Duodenal mucosa (tissue), 2 donors: ENCODE results near the gene SEMG1.

Experiments used
- H3K27ac ChIP-seq: one replicate; pipeline ENCODE4 v1.7.0; 2013; ENCODE audit warnings: low read depth, low read length
- H3K27me3 ChIP-seq, 2 donors: one replicate each; pipeline ENCODE4 v1.7.0; 2013; ENCODE audit warnings: low read length in 2 of 2, control low read depth in 1 of 2; ENCODE audit not compliant: insufficient read depth in 2 of 2, control insufficient read depth in 1 of 2
- H3K36me3 ChIP-seq, 2 donors: one replicate each; pipeline ENCODE4 v1.7.0; 2013; ENCODE audit warnings: low read length in 2 of 2, control low read depth in 1 of 2; ENCODE audit not compliant: insufficient read depth in 2 of 2, control insufficient read depth in 1 of 2
- H3K4me1 ChIP-seq, 2 donors: one replicate each; pipeline ENCODE4 v1.7.0; 2013; ENCODE audit warnings: low read length in 2 of 2, control low read depth in 1 of 2; ENCODE audit not compliant: insufficient read depth in 2 of 2, control insufficient read depth in 1 of 2
- H3K4me3 ChIP-seq, 2 donors: one replicate each; pipeline ENCODE4 v1.7.0; 2013; ENCODE audit warnings: low read length in 2 of 2, low read depth in 1 of 2
- H3K9ac ChIP-seq, 2 donors: one replicate each; pipeline ENCODE4 v1.7.0; 2013; ENCODE audit warnings: low read length in 2 of 2, low read depth in 1 of 2
- H3K9me3 ChIP-seq, 2 donors: one replicate each; pipeline ENCODE4 v1.7.0; 2013; ENCODE audit warnings: low read length in 2 of 2, control low read depth in 1 of 2; ENCODE audit not compliant: control insufficient read depth in 1 of 2

The SEMG1 gene

GRCh38 chr20:45248609-45249008 is 41.8 kb downstream of the SEMG1 start:
- Histone ChIP-seq H3K4me1 (no peaks in the 10 kb centered on the region), H3K27ac (no peak overlapping the region), H3K27me3 (peaks cover 9 to 20% of the 10 kb centered on the region in 2 donors), H3K4me3 (no peak overlapping the region), H3K36me3 (no peaks in the 10 kb centered on the region), H3K9ac (no peak overlapping the region), H3K9me3 (no peaks in the 10 kb centered on the region)

GRCh38 chr20:45251884-45252560 is 45.2 kb downstream of the SEMG1 start:
- H3K9ac ChIP-seq, result no peak overlapping the region
- no peaks in the 10 kb centered on the region for H3K9me3 ChIP-seq
- H3K36me3 ChIP-seq, result no peaks in the 10 kb centered on the region
- no peak overlapping the region for H3K4me3 ChIP-seq
- peaks cover 8 to 11% of the 10 kb centered on the region in 2 donors for H3K4me1 ChIP-seq
- peaks cover 0 to under 1% of the 10 kb centered on the region in 2 donors for H3K27me3 ChIP-seq
- H3K27ac ChIP-seq, result no peak overlapping the region

GRCh38 chr20:45253261-45253660 is 46.4 kb downstream of the SEMG1 start:
- no peaks in the 10 kb centered on the region for H3K9me3 ChIP-seq
- no peak overlapping the region for H3K27ac ChIP-seq
- no peaks in the 10 kb centered on the region for H3K36me3 ChIP-seq
- H3K4me3 ChIP-seq, result no peak overlapping the region
- no peaks in the 10 kb centered on the region for H3K27me3 ChIP-seq
- peaks cover 8 to 11% of the 10 kb centered on the region in 2 donors for H3K4me1 ChIP-seq
- H3K9ac ChIP-seq, result no peak overlapping the region

- H3K27me3 ChIP-seq, result no peaks in the 10 kb centered on the region
- no peak within 1 kb of the TSS for H3K27ac ChIP-seq
- no peaks in the 10 kb centered on the region for H3K9me3 ChIP-seq
- no peaks in the 10 kb centered on the region for H3K36me3 ChIP-seq
- H3K4me1 ChIP-seq, result peaks cover 8 to 11% of the 10 kb centered on the region in 2 donors
- H3K9ac ChIP-seq, result no peak within 1 kb of the TSS
- no peak within 1 kb of the TSS for H3K4me3 ChIP-seq
Measured at GRCh38 chr20:45254383-45255262, 47.8 kb downstream of the SEMG1 start, which contains the start of gene SLPI. TSS of gene SLPI (minus strand) at chr20:45254564. CDS start at chr20:45254543, 21 bp downstream.

- H3K4me1 ChIP-seq, result peaks cover 8 to 11% of the 10 kb centered on the region in 2 donors
- H3K27me3 ChIP-seq, result peaks cover 3 to 14% of the 10 kb centered on the region in 2 donors
- no peaks in the 10 kb centered on the region for H3K9me3 ChIP-seq
- H3K9ac ChIP-seq, result no peak overlapping the region
- H3K36me3 ChIP-seq, result no peaks in the 10 kb centered on the region
- no peak overlapping the region for H3K4me3 ChIP-seq
- H3K27ac ChIP-seq, result no peak overlapping the region
Measured at GRCh38 chr20:45257161-45257560, 50.3 kb downstream of the SEMG1 start.

GRCh38 chr20:45257711-45258110 is 50.9 kb downstream of the SEMG1 start:
- Histone ChIP-seq H3K36me3 (no peaks in the 10 kb centered on the region), H3K27me3 (peaks cover 4 to 17% of the 10 kb centered on the region in 2 donors), H3K27ac (no peak overlapping the region), H3K4me3 (no peak overlapping the region), H3K9ac (no peak overlapping the region), H3K9me3 (no peaks in the 10 kb centered on the region), H3K4me1 (peaks cover 8 to 11% of the 10 kb centered on the region in 2 donors)

- peaks cover 8 to 11% of the 10 kb centered on the region in 2 donors for H3K4me1 ChIP-seq
- peaks cover 7 to 18% of the 10 kb centered on the region in 2 donors for H3K27me3 ChIP-seq
- H3K36me3 ChIP-seq, result no peaks in the 10 kb centered on the region
- no peak overlapping the region for H3K27ac ChIP-seq
- H3K4me3 ChIP-seq, result no peak overlapping the region
- no peaks in the 10 kb centered on the region for H3K9me3 ChIP-seq
- H3K9ac ChIP-seq, result no peak overlapping the region
Measured at GRCh38 chr20:45258259-45258658, 51.4 kb downstream of the SEMG1 start.

- no peak overlapping the region for H3K9ac ChIP-seq
- H3K9me3 ChIP-seq, result no peaks in the 10 kb centered on the region
- H3K36me3 ChIP-seq, result no peaks in the 10 kb centered on the region
- peaks cover 7 to 18% of the 10 kb centered on the region in 2 donors for H3K27me3 ChIP-seq
- H3K4me3 ChIP-seq, result no peak overlapping the region
- H3K27ac ChIP-seq, result no peak overlapping the region
- H3K4me1 ChIP-seq, result peaks cover 8 to 11% of the 10 kb centered on the region in 2 donors
Measured at GRCh38 chr20:45258664-45259063, 51.8 kb downstream of the SEMG1 start.
